CD4-positive, alpha-beta T cell (primary cell): ENCODE measurements around the gene MAST4. TPM values are rescaled to one million over a fixed set of nuclear protein-coding genes. Genes with fewer than 3 reads are reported as not detected.

Experiments
- ATAC-seq: fragments of 200-7000 bp; cut with Tn5 transposase; one replicate; pipeline ENCODE4 v1.10.0; 2022; ENCODE audit warnings: mild to moderate bottlenecking; ENCODE audit not compliant: poor library complexity
- CTCF ChIA-PET: fragments of 350-600 bp; sonication (Branson Sonifier 250); formaldehyde crosslinking; loops from one replicate; lab custom pipeline; 2021; ENCODE audit warnings: antibody characterized with exemption, inconsistent platforms; lab: Charles Lee
- POLR2A ChIA-PET: fragments of 350-600 bp; sonication (Branson Sonifier 250); formaldehyde crosslinking; loops from one replicate; lab custom pipeline; 2021; ENCODE audit warnings: antibody characterized with exemption, inconsistent platforms; lab: Charles Lee
- DNase-seq, 14 experiments: peaks; one replicate each; pipeline ENCODE4 v3.0.0-alpha.2; 2013 to 2020; ENCODE audit warnings: mixed read lengths in 2 of 14
- H3K27ac ChIP-seq, 2 donors: one replicate each; pipeline versions ENCODE4 v1.5.1 to v1.7.0; 2013; ENCODE audit warnings: low read length in 2 of 2, low read depth in 1 of 2, mild to moderate bottlenecking in 1 of 2
- H3K27me3 ChIP-seq, 2 experiments: 1 replicate in 1 of 2; 2 replicates in 1 of 2; pipeline versions ENCODE4 v1.6.1 to v1.7.0; 2013; ENCODE audit warnings: low read length in 2 of 2, control low read depth in 1 of 2, mild to moderate bottlenecking in 1 of 2, moderate library complexity in 1 of 2; ENCODE audit not compliant: insufficient read depth in 2 of 2, control insufficient read depth in 1 of 2
- H3K36me3 ChIP-seq: one replicate; pipeline ENCODE4 v1.6.1; 2013; ENCODE audit warnings: low read length, control low read depth; ENCODE audit not compliant: insufficient read depth
- H3K4me1 ChIP-seq: one replicate; pipeline ENCODE4 v1.6.1; 2013; ENCODE audit warnings: low read length, control low read depth; ENCODE audit not compliant: insufficient read depth
- H3K4me3 ChIP-seq: one replicate; pipeline ENCODE4 v1.5.1; 2013; ENCODE audit warnings: mild to moderate bottlenecking, low read length, moderate library complexity
- H3K9me3 ChIP-seq, 2 experiments: 1 replicate in 1 of 2; 2 replicates in 1 of 2; pipeline versions ENCODE4 v1.6.1 to v1.7.0; 2013; ENCODE audit warnings: low read length in 2 of 2, mild to moderate bottlenecking in 2 of 2, control low read depth in 1 of 2, moderate library complexity in 1 of 2; ENCODE audit not compliant: control insufficient read depth in 1 of 2, insufficient read depth in 1 of 2
- H3K27ac Mint-ChIP-seq: one replicate; pipeline ENCODE4 v1.8.0; 2020; ENCODE audit warnings: mixed read lengths
- H3K27me3 Mint-ChIP-seq: one replicate; pipeline ENCODE4 v1.8.0; 2021; ENCODE audit warnings: mixed read lengths
- H3K36me3 Mint-ChIP-seq: one replicate; pipeline ENCODE4 v1.8.0; 2021; ENCODE audit warnings: low read depth, mixed read lengths
- H3K4me1 Mint-ChIP-seq: one replicate; pipeline ENCODE4 v1.8.0; 2021; ENCODE audit warnings: low read depth, mixed read lengths
- H3K4me3 Mint-ChIP-seq: one replicate; pipeline ENCODE4 v1.8.0; 2020; ENCODE audit warnings: mild to moderate bottlenecking, mixed read lengths
- H3K9me3 Mint-ChIP-seq: one replicate; pipeline ENCODE4 v1.8.0; 2020; ENCODE audit warnings: mixed read lengths
- intact Hi-C, 2 experiments: fragments of 100-400 bp; cut with DNase I in 1 of 2; cut with micrococcal nuclease in 1 of 2; formaldehyde crosslinking; loops; one replicate each; pipeline versions ENCODE4 v1.15.1 to v1.9.0; 2023 to 2025; cut with DNase I, micrococcal nuclease
- total RNA-seq, 174 experiments: library from RNA in 2 of 174; stranded (reverse) in 2 of 174; gene quantifications; one replicate each; pipeline ENCODE4 v1.2.3 and lab custom pipeline; 2021 to 2026
- TF ChIP-seq, protein P1 (sequence below): fragments of 200-600 bp; IDR thresholded peaks from one replicate; pipeline ENCODE4 v1.8.0; 2022; ENCODE audit warnings: antibody characterized with exemption, mild to moderate bottlenecking

MAST4 gene
- total RNA-seq, 2 experiments from 2014 or later: 21.3 to 21.6 TPM

- ChIA-PET CTCF (no interaction called here), POLR2A (no interaction called here)
- DNase-seq (no peak), ATAC-seq (no peak)
- intact Hi-C loops: no loop called here
- Histone ChIP-seq H3K36me3 (no peaks in the 10 kb centered on the region), H3K9me3 (no peaks in the 10 kb centered on the region), H3K27me3 (no peaks in the 10 kb centered on the region), H3K27ac (no peak overlapping the region), H3K4me3 (no peak overlapping the region), H3K4me1 (no peaks in the 10 kb centered on the region)
- H3K4me1 Mint-ChIP-seq: peaks cover 43% of the 10 kb centered on the region
- H3K9me3 Mint-ChIP-seq: no peaks in the 10 kb centered on the region
- H3K27ac Mint-ChIP-seq: no peak overlapping the region
- TF ChIP-seq, protein P1, sequence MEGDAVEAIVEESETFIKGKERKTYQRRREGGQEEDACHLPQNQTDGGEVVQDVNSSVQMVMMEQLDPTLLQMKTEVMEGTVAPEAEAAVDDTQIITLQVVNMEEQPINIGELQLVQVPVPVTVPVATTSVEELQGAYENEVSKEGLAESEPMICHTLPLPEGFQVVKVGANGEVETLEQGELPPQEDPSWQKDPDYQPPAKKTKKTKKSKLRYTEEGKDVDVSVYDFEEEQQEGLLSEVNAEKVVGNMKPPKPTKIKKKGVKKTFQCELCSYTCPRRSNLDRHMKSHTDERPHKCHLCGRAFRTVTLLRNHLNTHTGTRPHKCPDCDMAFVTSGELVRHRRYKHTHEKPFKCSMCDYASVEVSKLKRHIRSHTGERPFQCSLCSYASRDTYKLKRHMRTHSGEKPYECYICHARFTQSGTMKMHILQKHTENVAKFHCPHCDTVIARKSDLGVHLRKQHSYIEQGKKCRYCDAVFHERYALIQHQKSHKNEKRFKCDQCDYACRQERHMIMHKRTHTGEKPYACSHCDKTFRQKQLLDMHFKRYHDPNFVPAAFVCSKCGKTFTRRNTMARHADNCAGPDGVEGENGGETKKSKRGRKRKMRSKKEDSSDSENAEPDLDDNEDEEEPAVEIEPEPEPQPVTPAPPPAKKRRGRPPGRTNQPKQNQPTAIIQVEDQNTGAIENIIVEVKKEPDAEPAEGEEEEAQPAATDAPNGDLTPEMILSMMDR: no peak
- no peaks in the 10 kb centered on the region for H3K27me3 Mint-ChIP-seq
- no peak overlapping the region for H3K4me3 Mint-ChIP-seq
- peaks cover 20% of the 10 kb centered on the region for H3K36me3 Mint-ChIP-seq
Measured at GRCh38 chr5:67020096-67020615, 424.0 kb downstream of the MAST4 start.

DNA sequence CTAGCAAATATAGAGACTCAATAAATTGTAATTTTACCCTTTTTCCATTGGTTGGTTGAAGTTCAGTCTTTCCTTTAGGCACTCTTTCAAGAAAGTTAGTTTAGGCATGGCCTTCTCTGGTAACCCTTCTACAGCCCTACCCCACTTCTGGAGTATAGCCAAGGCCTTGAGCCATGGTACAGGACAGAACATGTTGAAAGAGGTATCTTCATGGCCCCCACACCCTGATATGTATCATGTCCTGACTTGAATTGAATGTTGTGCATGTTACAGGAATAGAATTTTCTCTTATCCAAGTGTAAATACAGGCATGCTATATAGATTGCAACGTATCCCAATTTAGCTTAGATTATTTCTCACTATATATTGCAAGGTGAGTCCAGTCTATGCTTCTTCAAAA lies 424.8 kb downstream of the MAST4 start:
- CTCF ChIA-PET: no interaction called here
- no peaks in the 10 kb centered on the region for H3K36me3 ChIP-seq
- no peak overlapping the region for H3K27ac ChIP-seq
- H3K4me3 ChIP-seq: no peak overlapping the region
- no peaks in the 10 kb centered on the region for H3K9me3 Mint-ChIP-seq
- DNase-seq (no peak), ATAC-seq (no peak)
- POLR2A ChIA-PET: no interaction called here
- TF ChIP-seq, protein P1: no peak
- no peaks in the 10 kb centered on the region for H3K4me1 ChIP-seq
- no peak overlapping the region for H3K4me3 Mint-ChIP-seq
- intact Hi-C loops: no loop called here
- H3K27me3 Mint-ChIP-seq: no peaks in the 10 kb centered on the region
- H3K36me3 Mint-ChIP-seq: peaks cover 26% of the 10 kb centered on the region
- no peak overlapping the region for H3K27ac Mint-ChIP-seq
- no peaks in the 10 kb centered on the region for H3K9me3 ChIP-seq
- no peaks in the 10 kb centered on the region for H3K27me3 ChIP-seq
- H3K4me1 Mint-ChIP-seq: peaks cover 42% of the 10 kb centered on the region

DNA sequence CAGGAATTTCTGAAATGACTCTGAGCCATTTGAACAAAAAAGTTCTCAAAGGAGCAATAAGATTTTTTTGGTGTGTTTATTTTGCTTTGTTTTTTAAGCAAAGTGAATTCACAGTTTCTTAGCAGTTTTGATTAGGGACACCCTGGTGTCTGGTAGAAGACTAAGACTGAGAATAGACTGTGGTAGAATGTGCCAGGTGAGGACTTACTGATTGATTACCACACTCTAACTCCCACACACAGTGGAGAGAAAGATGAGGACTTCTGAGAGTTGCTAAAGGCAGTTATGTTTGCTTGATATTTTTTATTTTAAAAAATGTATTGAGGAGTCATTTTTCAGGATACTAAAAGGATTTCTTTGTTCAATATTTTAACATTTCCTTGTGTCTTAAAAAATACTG lies 425.3 kb downstream of the MAST4 start:
- ATAC-seq: no peak
- H3K36me3 ChIP-seq: no peaks in the 10 kb centered on the region
- no peak overlapping the region for H3K4me3 ChIP-seq
- DNase-seq: no peak
- CTCF ChIA-PET: no interaction called here
- no peaks in the 10 kb centered on the region for H3K27me3 ChIP-seq
- H3K4me3 Mint-ChIP-seq: no peak overlapping the region
- H3K27ac Mint-ChIP-seq: no peak overlapping the region
- H3K27me3 Mint-ChIP-seq: no peaks in the 10 kb centered on the region
- intact Hi-C loops: no loop called here
- TF ChIP-seq, protein P1: no peak
- H3K36me3 Mint-ChIP-seq: peaks cover 28% of the 10 kb centered on the region
- no peak overlapping the region for H3K27ac ChIP-seq
- peaks cover 45% of the 10 kb centered on the region for H3K4me1 Mint-ChIP-seq
- H3K9me3 ChIP-seq: no peaks in the 10 kb centered on the region
- H3K9me3 Mint-ChIP-seq: no peaks in the 10 kb centered on the region
- POLR2A ChIA-PET: no interaction called here
- no peaks in the 10 kb centered on the region for H3K4me1 ChIP-seq
